ENCODE measurements around the gene SSH3.

The SSH3 gene

GRCh38 chr11:67308031-67308866, 4.9 kb downstream of the SSH3 start:
- no peak for ATAC-seq
- no peak for TF ChIP-seq SNAI2 (CRISPR knock-in tag; IDR thresholded peaks at IDR 0.05)
- TF ChIP-seq ZNF8 (CRISPR knock-in tag; IDR thresholded peaks at IDR 0.05), result no peak
- TF ChIP-seq CREB5 (CRISPR knock-in tag; IDR thresholded peaks at IDR 0.05; ENCODE audit: low read depth), result no peak
- no peak for TF ChIP-seq CSDC2 (CRISPR knock-in tag; IDR thresholded peaks at IDR 0.05)
- no peak for TF ChIP-seq PPARA (CRISPR knock-in tag; IDR thresholded peaks at IDR 0.05; ENCODE audit: borderline replicate concordance)
- no peak for TF ChIP-seq BACH2 (CRISPR knock-in tag; IDR thresholded peaks at IDR 0.05; ENCODE audit: borderline replicate concordance)
- no peak for TF ChIP-seq ZC3H10 (CRISPR knock-in tag; IDR thresholded peaks at IDR 0.05)
- no peak for TF ChIP-seq ISL1 (CRISPR knock-in tag; IDR thresholded peaks at IDR 0.05)
- no peak for TF ChIP-seq ESRRG (CRISPR knock-in tag; IDR thresholded peaks at IDR 0.05)
- TF ChIP-seq RARB (CRISPR knock-in tag; IDR thresholded peaks at IDR 0.05), result no peak
- TF ChIP-seq PATZ1 (CRISPR knock-in tag; IDR thresholded peaks at IDR 0.05; ENCODE audit: borderline replicate concordance), result no peak
- no peak for TF ChIP-seq OSR1 (CRISPR knock-in tag; IDR thresholded peaks at IDR 0.05)

DNA sequence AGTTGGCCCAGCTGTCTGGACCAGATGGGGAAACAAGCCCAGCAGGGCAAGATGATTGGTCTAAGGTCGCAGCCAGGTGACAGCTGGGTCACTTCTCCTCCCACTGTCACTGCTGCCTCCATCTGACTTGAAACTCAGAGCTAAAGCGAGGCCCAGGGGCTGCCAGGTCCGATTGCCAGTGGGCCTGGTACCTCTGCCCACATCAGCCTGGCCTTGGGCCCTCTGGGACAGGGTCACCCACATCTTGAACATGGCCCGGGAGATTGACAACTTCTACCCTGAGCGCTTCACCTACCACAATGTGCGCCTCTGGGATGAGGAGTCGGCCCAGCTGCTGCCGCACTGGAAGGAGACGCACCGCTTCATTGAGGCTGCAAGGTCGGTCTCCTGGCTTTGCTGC, 5.8 kb downstream of the SSH3 start:
- no peak for TF ChIP-seq TSHZ2 (CRISPR knock-in tag; IDR thresholded peaks at IDR 0.05)
- TF ChIP-seq ZC3H10 (CRISPR knock-in tag; IDR thresholded peaks at IDR 0.05), result no peak
- TF ChIP-seq SNAI2 (CRISPR knock-in tag; IDR thresholded peaks at IDR 0.05), result no peak
- TF ChIP-seq POU6F1 (CRISPR knock-in tag; IDR thresholded peaks at IDR 0.05; ENCODE audit: borderline replicate concordance, low read depth), result no peak
- TF ChIP-seq ZNF565 (CRISPR knock-in tag; conservative IDR thresholded peaks at IDR 0.05; ENCODE audit: low read depth), result no peak
- ATAC-seq, result no peak

GRCh38 chr11:67309661-67310061, 6.3 kb downstream of the SSH3 start:
- ATAC-seq, result no peak
- TF ChIP-seq ZNF565 (CRISPR knock-in tag; conservative IDR thresholded peaks at IDR 0.05; ENCODE audit: low read depth) (no peak), OSR1 (CRISPR knock-in tag; IDR thresholded peaks at IDR 0.05) (no peak), SNAI2 (CRISPR knock-in tag; IDR thresholded peaks at IDR 0.05) (no peak), ARNTL (CRISPR knock-in tag; IDR thresholded peaks at IDR 0.05; ENCODE audit: borderline replicate concordance, low read depth) (no peak), POU6F1 (CRISPR knock-in tag; IDR thresholded peaks at IDR 0.05; ENCODE audit: borderline replicate concordance, low read depth) (no peak), TCF4 (CRISPR knock-in tag; IDR thresholded peaks at IDR 0.05; ENCODE audit: borderline replicate concordance) (no peak), CSDC2 (CRISPR knock-in tag; IDR thresholded peaks at IDR 0.05) (no peak), ISL1 (CRISPR knock-in tag; IDR thresholded peaks at IDR 0.05) (no peak), ZNF70 (CRISPR knock-in tag; IDR thresholded peaks at IDR 0.05) (no peak), ZNF8 (CRISPR knock-in tag; IDR thresholded peaks at IDR 0.05) (no peak), CSRNP3 (CRISPR knock-in tag; IDR thresholded peaks at IDR 0.05) (no peak), CREB5 (CRISPR knock-in tag; IDR thresholded peaks at IDR 0.05; ENCODE audit: low read depth) (no peak), PPARA (CRISPR knock-in tag; IDR thresholded peaks at IDR 0.05; ENCODE audit: borderline replicate concordance) (no peak), TSHZ2 (CRISPR knock-in tag; IDR thresholded peaks at IDR 0.05) (no peak), ZFP30 (CRISPR knock-in tag; IDR thresholded peaks at IDR 0.05) (no peak)
